Measurements from ENCODE around the gene NOMO2. TPM values are rescaled to one million over a fixed set of nuclear protein-coding genes. Genes with fewer than 3 reads are reported as not detected.
"Not testable (repeated sequence)": the region's sequence is repeated elsewhere in the genome, so short reads cannot be mapped to it uniquely, and the experiment has no call there.

Gene NOMO2
- total RNA-seq, 1 experiment from 2014 or later = 144 TPM

- H4K20me1 ChIP-seq (ENCODE audit: insufficient read depth); H3K9me3 ChIP-seq (ENCODE audit: insufficient read depth, low read depth); H3K4me3 ChIP-seq; H3K36me3 ChIP-seq (ENCODE audit: low read depth); H3F3A ChIP-seq (ENCODE audit: insufficient read depth, low read depth); DNase-seq; POLR2A ChIA-PET (ENCODE audit: unreplicated experiment); H3K4me2 ChIP-seq; intact Hi-C loops (cut with micrococcal nuclease; ENCODE audit: unreplicated experiment); H2AFZ ChIP-seq; BruUV-seq (replicated peaks); H3K9me2 ChIP-seq (ENCODE audit: insufficient read depth); H3K27me3 ChIP-seq (ENCODE audit: insufficient read depth, low read depth); H3K27ac ChIP-seq; H3K4me1 ChIP-seq (replicated peaks; ENCODE audit: insufficient read depth); H3K79me2 ChIP-seq (ENCODE audit: low read depth); CTCF ChIA-PET: not testable (repeated sequence)
- TF ChIP-seq, protein P1, sequence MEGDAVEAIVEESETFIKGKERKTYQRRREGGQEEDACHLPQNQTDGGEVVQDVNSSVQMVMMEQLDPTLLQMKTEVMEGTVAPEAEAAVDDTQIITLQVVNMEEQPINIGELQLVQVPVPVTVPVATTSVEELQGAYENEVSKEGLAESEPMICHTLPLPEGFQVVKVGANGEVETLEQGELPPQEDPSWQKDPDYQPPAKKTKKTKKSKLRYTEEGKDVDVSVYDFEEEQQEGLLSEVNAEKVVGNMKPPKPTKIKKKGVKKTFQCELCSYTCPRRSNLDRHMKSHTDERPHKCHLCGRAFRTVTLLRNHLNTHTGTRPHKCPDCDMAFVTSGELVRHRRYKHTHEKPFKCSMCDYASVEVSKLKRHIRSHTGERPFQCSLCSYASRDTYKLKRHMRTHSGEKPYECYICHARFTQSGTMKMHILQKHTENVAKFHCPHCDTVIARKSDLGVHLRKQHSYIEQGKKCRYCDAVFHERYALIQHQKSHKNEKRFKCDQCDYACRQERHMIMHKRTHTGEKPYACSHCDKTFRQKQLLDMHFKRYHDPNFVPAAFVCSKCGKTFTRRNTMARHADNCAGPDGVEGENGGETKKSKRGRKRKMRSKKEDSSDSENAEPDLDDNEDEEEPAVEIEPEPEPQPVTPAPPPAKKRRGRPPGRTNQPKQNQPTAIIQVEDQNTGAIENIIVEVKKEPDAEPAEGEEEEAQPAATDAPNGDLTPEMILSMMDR (conservative IDR thresholded peaks at IDR 0.05) = peak; percentile 65
Measured at GRCh38 chr16:18537004-18537403, 24.9 kb downstream of the NOMO2 start.

GRCh38 chr16:18535519-18536168 is 26.3 kb downstream of the NOMO2 start:
- H4K20me1 ChIP-seq (ENCODE audit: insufficient read depth); H3K27ac ChIP-seq; DNase-seq; H3F3A ChIP-seq (ENCODE audit: insufficient read depth, low read depth); POLR2A ChIA-PET (ENCODE audit: unreplicated experiment); H3K4me2 ChIP-seq; intact Hi-C loops (cut with micrococcal nuclease; ENCODE audit: unreplicated experiment); H3K4me1 ChIP-seq (replicated peaks; ENCODE audit: insufficient read depth); H3K27me3 ChIP-seq (ENCODE audit: insufficient read depth, low read depth); H3K4me3 ChIP-seq; H3K9me3 ChIP-seq (ENCODE audit: insufficient read depth, low read depth); BruUV-seq (replicated peaks); H3K79me2 ChIP-seq (ENCODE audit: low read depth); H3K36me3 ChIP-seq (ENCODE audit: low read depth); H3K9me2 ChIP-seq (ENCODE audit: insufficient read depth); H2AFZ ChIP-seq; CTCF ChIA-PET: not testable (repeated sequence)

GRCh38 chr16:18534308-18534707 is 27.6 kb downstream of the NOMO2 start:
- POLR2A ChIA-PET (ENCODE audit: unreplicated experiment); H3K4me1 ChIP-seq (replicated peaks; ENCODE audit: insufficient read depth); H3K79me2 ChIP-seq (ENCODE audit: low read depth); CTCF ChIA-PET; H2AFZ ChIP-seq; H3K4me2 ChIP-seq; H3K27ac ChIP-seq; H3K4me3 ChIP-seq; H3K36me3 ChIP-seq (ENCODE audit: low read depth); DNase-seq; H3K9me2 ChIP-seq (ENCODE audit: insufficient read depth); intact Hi-C loops (cut with micrococcal nuclease; ENCODE audit: unreplicated experiment); H3K9me3 ChIP-seq (ENCODE audit: insufficient read depth, low read depth); BruUV-seq (replicated peaks); H4K20me1 ChIP-seq (ENCODE audit: insufficient read depth); H3F3A ChIP-seq (ENCODE audit: insufficient read depth, low read depth); H3K27me3 ChIP-seq (ENCODE audit: insufficient read depth, low read depth): not testable (repeated sequence)

GRCh38 chr16:18531323-18531722 is 30.6 kb downstream of the NOMO2 start:
- BruUV-seq (replicated peaks); H3F3A ChIP-seq (ENCODE audit: insufficient read depth, low read depth); H3K27ac ChIP-seq; DNase-seq; H3K9me2 ChIP-seq (ENCODE audit: insufficient read depth); H3K27me3 ChIP-seq (ENCODE audit: insufficient read depth, low read depth); H3K9me3 ChIP-seq (ENCODE audit: insufficient read depth, low read depth); H3K4me2 ChIP-seq; H3K79me2 ChIP-seq (ENCODE audit: low read depth); H3K4me1 ChIP-seq (replicated peaks; ENCODE audit: insufficient read depth); H3K36me3 ChIP-seq (ENCODE audit: low read depth); H4K20me1 ChIP-seq (ENCODE audit: insufficient read depth); H3K4me3 ChIP-seq; intact Hi-C loops (cut with micrococcal nuclease; ENCODE audit: unreplicated experiment); POLR2A ChIA-PET (ENCODE audit: unreplicated experiment); H2AFZ ChIP-seq; CTCF ChIA-PET: not testable (repeated sequence)

DNA sequence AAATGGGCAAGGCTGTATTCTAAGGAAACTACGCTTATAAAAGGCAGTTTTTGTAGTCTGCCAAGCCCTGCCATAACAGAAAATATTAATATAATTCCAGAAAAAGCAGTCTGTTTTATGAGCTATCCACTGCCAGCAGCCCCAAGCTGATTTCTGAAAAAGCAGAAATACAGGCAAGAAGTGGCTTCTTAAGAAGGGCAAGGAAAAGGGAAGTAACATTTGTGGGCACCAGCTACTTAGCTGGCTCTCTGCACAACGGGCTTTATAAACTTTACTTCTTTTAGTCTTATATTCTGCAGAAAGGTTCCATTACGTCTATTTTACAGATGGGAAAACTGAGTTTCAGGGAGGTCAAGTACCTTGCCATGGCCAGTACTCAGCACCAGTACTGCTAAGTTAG is 31.6 kb downstream of the NOMO2 start:
- H2AFZ ChIP-seq; H3K9me3 ChIP-seq (ENCODE audit: insufficient read depth, low read depth); H3K36me3 ChIP-seq (ENCODE audit: low read depth); intact Hi-C loops (cut with micrococcal nuclease; ENCODE audit: unreplicated experiment); POLR2A ChIA-PET (ENCODE audit: unreplicated experiment); CTCF ChIA-PET; H3K4me2 ChIP-seq; H4K20me1 ChIP-seq (ENCODE audit: insufficient read depth); H3K79me2 ChIP-seq (ENCODE audit: low read depth); DNase-seq; H3K9me2 ChIP-seq (ENCODE audit: insufficient read depth); H3F3A ChIP-seq (ENCODE audit: insufficient read depth, low read depth); H3K4me1 ChIP-seq (replicated peaks; ENCODE audit: insufficient read depth); H3K4me3 ChIP-seq; H3K27ac ChIP-seq; BruUV-seq (replicated peaks); H3K27me3 ChIP-seq (ENCODE audit: insufficient read depth, low read depth): not testable (repeated sequence)

DNA sequence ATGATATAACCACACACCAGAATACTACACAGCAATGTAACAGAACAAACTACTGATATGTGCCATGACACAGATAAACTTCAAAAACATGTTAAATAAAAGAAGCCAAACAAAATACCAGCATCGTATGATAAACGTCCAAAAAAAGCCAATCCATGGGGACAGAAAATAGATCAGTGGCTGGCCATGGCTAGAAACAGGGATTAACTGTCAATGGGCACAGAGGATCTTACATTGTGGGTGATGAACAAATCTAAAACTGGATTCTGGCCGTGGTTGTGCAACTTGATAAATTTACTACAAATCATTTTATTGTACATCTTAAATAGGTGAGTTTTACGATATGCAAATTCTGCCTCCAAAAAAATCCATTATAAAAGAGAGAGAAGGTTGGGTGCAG is 35.4 kb downstream of the NOMO2 start:
- POLR2A ChIA-PET (ENCODE audit: unreplicated experiment); intact Hi-C loops (cut with micrococcal nuclease; ENCODE audit: unreplicated experiment); H3K27me3 ChIP-seq (ENCODE audit: insufficient read depth, low read depth); H3K4me1 ChIP-seq (replicated peaks; ENCODE audit: insufficient read depth); H3K4me3 ChIP-seq; H3K4me2 ChIP-seq; DNase-seq; H3K36me3 ChIP-seq (ENCODE audit: low read depth); H2AFZ ChIP-seq; BruUV-seq (replicated peaks); H3K9me2 ChIP-seq (ENCODE audit: insufficient read depth); H3K9me3 ChIP-seq (ENCODE audit: insufficient read depth, low read depth); H3F3A ChIP-seq (ENCODE audit: insufficient read depth, low read depth); H3K27ac ChIP-seq; CTCF ChIA-PET; H4K20me1 ChIP-seq (ENCODE audit: insufficient read depth); H3K79me2 ChIP-seq (ENCODE audit: low read depth): not testable (repeated sequence)

GRCh38 chr16:18525882-18526482 is 35.9 kb downstream of the NOMO2 start:
- CTCF ChIA-PET; intact Hi-C loops (cut with micrococcal nuclease; ENCODE audit: unreplicated experiment): not testable (repeated sequence)

More at GRCh38 chr16:18525882-18526482, 35.9 kb downstream of the NOMO2 start:
- H3K36me3 ChIP-seq (ENCODE audit: low read depth); DNase-seq; H3F3A ChIP-seq (ENCODE audit: insufficient read depth, low read depth); H3K4me3 ChIP-seq; H3K27me3 ChIP-seq (ENCODE audit: insufficient read depth, low read depth); H3K4me2 ChIP-seq; H3K4me1 ChIP-seq (replicated peaks; ENCODE audit: insufficient read depth); POLR2A ChIA-PET (ENCODE audit: unreplicated experiment); H3K9me2 ChIP-seq (ENCODE audit: insufficient read depth); H4K20me1 ChIP-seq (ENCODE audit: insufficient read depth); H3K9me3 ChIP-seq (ENCODE audit: insufficient read depth, low read depth); BruUV-seq (replicated peaks); H2AFZ ChIP-seq; H3K27ac ChIP-seq; H3K79me2 ChIP-seq (ENCODE audit: low read depth): not testable (repeated sequence)
